IMR-90 (cell line): ENCODE data around the gene CRYGA. TPM values are rescaled to one million over a fixed set of nuclear protein-coding genes. Genes with fewer than 3 reads are reported as not detected.

ENCODE experiments used
- ATAC-seq: fragments of 200-7000 bp; cut with Tn5 transposase; 2 replicates; pipeline ENCODE4 v1.9.1; 2020; ENCODE audit warnings: low read depth, mild to moderate bottlenecking, moderate library complexity
- BruUV-seq: library from RNA; stranded (reverse); fragments of 400-500 nt; replicated peaks from 2 replicates; lab custom pipeline; 2021; lab: Mats Ljungman, UMichigan
- CTCF ChIA-PET: fragments of 300-600 bp; formaldehyde crosslinking; extraction: SDS; loops from one replicate; lab custom pipeline; 2021; ENCODE audit warnings: antibody characterized with exemption; lab: Yijun Ruan, JAX
- POLR2A ChIA-PET: fragments of 300-600 bp; sonication (Branson Sonifier 250); formaldehyde crosslinking; loops from one replicate; lab custom pipeline; 2022; ENCODE audit warnings: antibody characterized with exemption; ENCODE audit not compliant: unreplicated experiment; lab: Charles Lee
- DNase-seq: peaks from one replicate; pipeline ENCODE4 v3.0.0; 2013
- H2AFZ ChIP-seq: replicated peaks from 2 replicates; pipeline ENCODE3; 2013; ENCODE audit warnings: low read length, mild to moderate bottlenecking; ENCODE audit not compliant: poor library complexity
- H2AK5ac ChIP-seq: 2 replicates; pipeline ENCODE4 v1.6.1; 2013; ENCODE audit warnings: low read depth, low read length, inconsistent platforms
- H2AK9ac ChIP-seq: replicated peaks from 2 replicates; pipeline ENCODE3; 2013; ENCODE audit warnings: mild to moderate bottlenecking, low read depth, low read length, moderate library complexity; ENCODE audit not compliant: poor library complexity
- H2BK120ac ChIP-seq: 2 replicates; pipeline ENCODE4 v1.6.1; 2013; ENCODE audit warnings: low read depth, low read length, inconsistent platforms
- H2BK15ac ChIP-seq: 3 replicates; pipeline ENCODE4 v1.6.1; 2013; ENCODE audit warnings: low read depth, low read length, inconsistent platforms
- H2BK20ac ChIP-seq: 2 replicates; pipeline ENCODE4 v1.6.1; 2013; ENCODE audit warnings: low read depth, mild to moderate bottlenecking, inconsistent platforms, low read length, moderate library complexity
- H2BK5ac ChIP-seq: 2 replicates; pipeline ENCODE4 v1.6.1; 2013; ENCODE audit warnings: mild to moderate bottlenecking, low read depth, low read length, inconsistent platforms; ENCODE audit not compliant: poor library complexity, severe bottlenecking
- H3K14ac ChIP-seq: replicated peaks from 2 replicates; pipeline ENCODE4 v1.6.1; 2013; ENCODE audit warnings: low read depth, low read length, inconsistent platforms
- H3K18ac ChIP-seq: 2 replicates; pipeline ENCODE4 v1.6.1; 2013; ENCODE audit warnings: low read depth, low read length, control low read depth
- H3K23ac ChIP-seq: 2 replicates; pipeline ENCODE4 v1.6.1; 2013; ENCODE audit warnings: low read depth, low read length, inconsistent platforms
- H3K27ac ChIP-seq: 2 replicates; pipeline ENCODE4 v1.5.1; 2013; ENCODE audit warnings: mild to moderate bottlenecking, control low read depth, low read length; ENCODE audit not compliant: insufficient read depth
- H3K27me3 ChIP-seq: 2 replicates; pipeline ENCODE4 v1.6.1; 2013; ENCODE audit warnings: low read length; ENCODE audit not compliant: control insufficient read depth, insufficient read depth
- H3K36me3 ChIP-seq: 2 replicates; pipeline ENCODE4 v1.6.1; 2013; ENCODE audit warnings: low read length, mixed read lengths; ENCODE audit not compliant: control insufficient read depth, insufficient read depth
- H3K4ac ChIP-seq: 2 replicates; pipeline ENCODE4 v1.6.1; 2013; ENCODE audit warnings: low read depth, low read length, inconsistent platforms
- H3K4me1 ChIP-seq: 2 replicates; pipeline ENCODE4 v1.6.1; 2013; ENCODE audit warnings: low read length, mixed read lengths; ENCODE audit not compliant: control insufficient read depth, insufficient read depth
- H3K4me2 ChIP-seq: 2 replicates; pipeline ENCODE4 v1.6.1; 2013; ENCODE audit warnings: low read depth, mild to moderate bottlenecking, control low read depth, low read length, moderate library complexity
- H3K4me3 ChIP-seq: 2 replicates; pipeline ENCODE4 v1.5.1; 2013; ENCODE audit warnings: low read depth, mild to moderate bottlenecking, control low read depth, low read length, moderate library complexity; ENCODE audit not compliant: insufficient read depth
- H3K56ac ChIP-seq: 2 replicates; pipeline ENCODE4 v1.6.1; 2013; ENCODE audit warnings: low read length, inconsistent platforms; ENCODE audit not compliant: insufficient read depth; ENCODE audit errors: extremely low read depth
- H3K79me1 ChIP-seq, 2 experiments: 2 replicates each; pipeline ENCODE4 v1.6.1; 2013; ENCODE audit warnings: low read length in 2 of 2, inconsistent platforms in 1 of 2, low read depth in 1 of 2
- H3K9ac ChIP-seq: 2 replicates; pipeline ENCODE4 v1.6.1; 2013; ENCODE audit warnings: low read depth, low read length, control low read depth
- H3K9me1 ChIP-seq: 2 replicates; pipeline ENCODE4 v1.6.1; 2013; ENCODE audit warnings: low read length, inconsistent platforms; ENCODE audit not compliant: insufficient read depth
- H3K9me3 ChIP-seq: 2 replicates; pipeline ENCODE4 v1.6.1; 2013; ENCODE audit warnings: low read length; ENCODE audit not compliant: control insufficient read depth, insufficient read depth
- H4K20me1 ChIP-seq: 2 replicates; pipeline ENCODE4 v1.6.1; 2013; ENCODE audit warnings: low read length, inconsistent platforms; ENCODE audit not compliant: insufficient read depth
- H4K5ac ChIP-seq: 2 replicates; pipeline ENCODE4 v1.6.1; 2013; ENCODE audit warnings: mild to moderate bottlenecking, low read depth, low read length, control low read depth
- H4K8ac ChIP-seq, 2 experiments: 2 replicates each; pipeline ENCODE4 v1.6.1; 2013; ENCODE audit warnings: low read depth in 2 of 2, low read length in 2 of 2, control low read depth in 1 of 2, inconsistent platforms in 1 of 2
- H4K91ac ChIP-seq: 2 replicates; pipeline ENCODE4 v1.6.1; 2013; ENCODE audit warnings: low read depth, low read length, inconsistent platforms; ENCODE audit not compliant: insufficient read depth
- CEBPB ChIP-seq: IDR thresholded peaks from 2 replicates; pipeline ENCODE4 v1.6.1; 2012; ENCODE audit warnings: low read depth, low read length, improper control_type of control experiment
- CHD1 ChIP-seq: IDR thresholded peaks from 2 replicates; pipeline ENCODE4 v1.6.1; 2012; ENCODE audit warnings: low read depth, low read length, improper control_type of control experiment
- CTCF ChIP-seq: conservative IDR thresholded peaks from 2 replicates; pipeline ENCODE4 v1.5.1; 2012; ENCODE audit warnings: mild to moderate bottlenecking, low read depth, low read length, improper control_type of control experiment
- ELK1 ChIP-seq: fragments of 150-350 bp; IDR thresholded peaks from 2 replicates; pipeline ENCODE4 v1.6.1; 2016; ENCODE audit warnings: low read depth, mild to moderate bottlenecking, low read length, moderate library complexity, borderline replicate concordance
- FOS ChIP-seq: fragments of 150-350 bp; IDR thresholded peaks from 2 replicates; pipeline ENCODE4 v1.6.1; 2016; ENCODE audit warnings: low read depth, low read length
- MAFK ChIP-seq: IDR thresholded peaks from 2 replicates; pipeline ENCODE4 v1.6.1; 2012; ENCODE audit warnings: low read depth, low read length, improper control_type of control experiment
- MAZ ChIP-seq: IDR thresholded peaks from 2 replicates; pipeline ENCODE4 v1.6.1; 2012; ENCODE audit warnings: low read depth, mild to moderate bottlenecking, low read length, improper control_type of control experiment, moderate library complexity, borderline replicate concordance
- RAD21 ChIP-seq: IDR thresholded peaks from 2 replicates; pipeline ENCODE4 v1.6.1; 2012; ENCODE audit warnings: low read length, improper control_type of control experiment
- RFX5 ChIP-seq: IDR thresholded peaks from 2 replicates; pipeline ENCODE4 v1.8.0; 2012; ENCODE audit warnings: low read depth, mild to moderate bottlenecking, low read length, moderate library complexity
- SMC3 ChIP-seq: fragments of 150-350 bp; IDR thresholded peaks from 2 replicates; pipeline ENCODE4 v1.6.1; 2016; ENCODE audit warnings: low read depth, mild to moderate bottlenecking, antibody characterized with exemption, low read length, moderate library complexity
- USF2 ChIP-seq: fragments of 150-350 bp; IDR thresholded peaks from 2 replicates; pipeline ENCODE4 v1.6.1; 2017; ENCODE audit warnings: mild to moderate bottlenecking, antibody characterized with exemption, low read length, low read depth
- WGBS, 2 experiments: methylation state at CpG; one replicate each; pipeline versions ENCODE4 v1.1.5 to v1.1.7; 2013; ENCODE audit warnings: missing lambda C conversion rate in 2 of 2; ENCODE audit not compliant: insufficient read length in 1 of 2; ENCODE audit errors: extremely low coverage in 2 of 2; 5-methylcytosine and 5-hydroxymethylcytosine counted together
- dilution Hi-C: fragments of 300-500 bp; cut with HindIII; formaldehyde crosslinking; loops from one replicate; pipeline ENCODE4 v1.14.3; 2018; ENCODE audit warnings: low sequenced_read_pairs; ENCODE audit not compliant: unreplicated experiment
- in situ Hi-C: fragments of 300-500 bp; cut with MboI; formaldehyde crosslinking; loops from 3 replicates; pipeline ENCODE4 v1.14.3; 2019; ENCODE audit warnings: low sequenced_read_pairs, inconsistent platforms, mixed read lengths
- intact Hi-C: fragments of 100-400 bp; cut with micrococcal nuclease; formaldehyde crosslinking; loops from 2 replicates; pipeline ENCODE4 v1.10.0; 2022
- polyA plus RNA-seq, 3 experiments: library from polyadenylated mRNA; depleted of rRNA; stranded (reverse); fragments of >200 nt; gene quantifications; 2 replicates each; pipeline ENCODE4 v1.2.3, GENCODE V29; 2012; ENCODE audit warnings: low replicate concordance in 1 of 3
- total RNA-seq: library from RNA; depleted of rRNA; stranded (reverse); fragments of >200 nt; gene quantifications from 2 replicates; pipeline ENCODE4 v1.2.3, GENCODE V29; 2012

The CRYGA gene
- total and polyA plus RNA-seq, 2 of the 4 experiments (the other 2 are of a cell fraction) = not detected

GRCh38 chr2:208175069-208175839 is 11.9 kb upstream of the CRYGA start:
- POLR2A ChIA-PET = no interaction called here
- peak overlapping the region; percentile 56 for H2AFZ ChIP-seq
- dilution Hi-C loops = no loop called here

More at GRCh38 chr2:208175069-208175839, 11.9 kb upstream of the CRYGA start:
- H2BK120ac ChIP-seq = no peak overlapping the region
- no peak overlapping the region for H3K56ac ChIP-seq
- no TSS peak for BruUV-seq
- no peak overlapping the region for H3K9ac ChIP-seq
- in situ Hi-C loops (no loop called here), intact Hi-C loops (loop anchor here (1.0 to 10.0 kb wide), 2 partner anchors 80 to 180 kb away; partner anchors contain the start of gene IDH1)
- H3K27me3 ChIP-seq = no peaks in the 10 kb centered on the region; the same call in 1 of the 2 replicates
- H3K36me3 ChIP-seq = no peaks in the 10 kb centered on the region
- no peak overlapping the region for H3K14ac ChIP-seq
- H4K91ac ChIP-seq = no peak overlapping the region
- no peak overlapping the region for H4K8ac ChIP-seq
- H3K4me3 ChIP-seq = no peak overlapping the region
- peak; percentile 100 for ATAC-seq
- H2AK9ac ChIP-seq = no peak overlapping the region
- H3K27ac ChIP-seq = no peak overlapping the region
- no peak overlapping the region for H2BK15ac ChIP-seq
- H4K5ac ChIP-seq = no peak overlapping the region
- no peaks in the 10 kb centered on the region for H3K4me1 ChIP-seq
- H3K79me1 ChIP-seq = no peaks in the 10 kb centered on the region
- H3K18ac ChIP-seq = no peak overlapping the region
- H3K9me1 ChIP-seq = no peaks in the 10 kb centered on the region
- no peak overlapping the region for H2BK5ac ChIP-seq
- no peaks in the 10 kb centered on the region for H3K9me3 ChIP-seq
- CTCF ChIA-PET = interaction anchor here (0.6 to 1.6 kb wide), 15 partner anchors 10 to 258 kb away, joined by 3 to 11 read pairs (median 3); partner anchors contain the start of gene IDH1
- H4K20me1 ChIP-seq = no peaks in the 10 kb centered on the region
- TF ChIP-seq MAZ (no peak), CEBPB (peak; percentile 56; the same call in 1 of the 2 replicates), MAFK (peak; percentile 64), SMC3 (peak; percentile 51), ELK1 (no peak), RFX5 (no peak), FOS (no peak), CTCF (peak; percentile 81), USF2 (no peak), CHD1 (no peak), RAD21 (peak; percentile 71)
- no peak overlapping the region for H3K4me2 ChIP-seq
- no peak overlapping the region for H2BK20ac ChIP-seq
- WGBS, 2 experiments = 74% methylated on average over 6 of the region's 21 CpGs; no CpG with 5 or more reads in 1 of the 2 experiments
- no peak overlapping the region for H3K23ac ChIP-seq
- H2AK5ac ChIP-seq = no peak overlapping the region
- peak; percentile 71 for DNase-seq
- H3K4ac ChIP-seq = no peak overlapping the region
